Measurements from ENCODE around the gene RARA.

GRCh38 chr17:40320756-40321523 lies 12.0 kb downstream of the RARA start:
- TF ChIP-seq POLR2A (IDR thresholded peaks at IDR 0.05) (peak in 1 of 2 donors; percentile 44), CTCF (IDR thresholded peaks at IDR 0.05) (no peak)
